Thoracic aorta (tissue), 2 donors: ENCODE data around the gene TMEM238L. TPM values are rescaled to one million over a fixed set of nuclear protein-coding genes. Genes with fewer than 3 reads are reported as not detected.

Experiments
- ATAC-seq: fragments of 150-250 bp; one replicate; pipeline ENCODE4 v1.8.0; 2017; ENCODE audit warnings: low read depth; ENCODE audit not compliant: insufficient number of reproducible peaks, low FRiP score
- DNase-seq: peaks from one replicate; pipeline ENCODE4 v3.0.0-alpha.2; 2020; ENCODE audit warnings: low spot score
- H3K27ac ChIP-seq, 2 donors: fragments of 200-600 bp; sonication (generic); 1 replicate in 1 of 2; 2 replicates in 1 of 2; pipeline ENCODE4 v1.5.1; 2016; ENCODE audit warnings: mild to moderate bottlenecking in 2 of 2, moderate library complexity in 2 of 2
- H3K27me3 ChIP-seq: fragments of 200-600 bp; sonication (generic); replicated peaks from 2 replicates; pipeline ENCODE4 v1.6.0; 2016; ENCODE audit warnings: mild to moderate bottlenecking; ENCODE audit not compliant: insufficient read depth
- H3K36me3 ChIP-seq: fragments of 200-600 bp; sonication (generic); one replicate; pipeline ENCODE4 v1.5.1; 2016
- H3K4me1 ChIP-seq, 2 donors: fragments of 200-600 bp; sonication (generic); 1 replicate in 1 of 2; 2 replicates in 1 of 2; pipeline versions ENCODE4 v1.5.1 to v1.6.0; 2016; ENCODE audit warnings: low read depth in 2 of 2, mild to moderate bottlenecking in 1 of 2; ENCODE audit not compliant: control insufficient read depth in 1 of 2
- H3K4me3 ChIP-seq: fragments of 200-600 bp; sonication (generic); 2 replicates; pipeline ENCODE4 v1.5.1; 2016; ENCODE audit warnings: mild to moderate bottlenecking
- H3K9me3 ChIP-seq: fragments of 200-600 bp; sonication (generic); 2 replicates; pipeline ENCODE4 v1.5.1; 2016
- CTCF ChIP-seq: fragments of 200-600 bp; sonication (generic); IDR thresholded peaks from one replicate; pipeline ENCODE4 v1.5.1; 2019; ENCODE audit warnings: antibody characterized with exemption
- total RNA-seq, 2 donors: library from RNA; depleted of rRNA; stranded (reverse); fragments of >200 nt; gene quantifications; one replicate each; pipeline versions ENCODE4 v1.1.0 to v1.2.3, GENCODE V29; 2016

The TMEM238L gene
- total RNA-seq, 2 donors from 2014 or later, result not detected

GRCh38 chr17:10755592-10756127 lies 48.2 kb downstream of the TMEM238L start:
- no peak overlapping the region for H3K27ac ChIP-seq

GRCh38 chr17:10754861-10755591 lies 48.9 kb downstream of the TMEM238L start:
- ATAC-seq (no peak), DNase-seq (no peak)
- H3K4me3 ChIP-seq, result no peak overlapping the region
- no peaks in the 10 kb centered on the region for H3K4me1 ChIP-seq
- no peaks in the 10 kb centered on the region for H3K27me3 ChIP-seq
- no peak for TF ChIP-seq CTCF
- no peaks in the 10 kb centered on the region for H3K36me3 ChIP-seq
- H3K27ac ChIP-seq, result no peak overlapping the region
- no peaks in the 10 kb centered on the region for H3K9me3 ChIP-seq

More at GRCh38 chr17:10755592-10756127, 48.2 kb downstream of the TMEM238L start:
- ATAC-seq (no peak), DNase-seq (no peak)
- H3K27me3 ChIP-seq, result no peaks in the 10 kb centered on the region
- H3K36me3 ChIP-seq, result no peaks in the 10 kb centered on the region
- no peaks in the 10 kb centered on the region for H3K4me1 ChIP-seq
- no peak for TF ChIP-seq CTCF
- no peak overlapping the region for H3K4me3 ChIP-seq
- H3K9me3 ChIP-seq, result no peaks in the 10 kb centered on the region

GRCh38 chr17:10754109-10754508 lies 49.8 kb downstream of the TMEM238L start:
- H3K9me3 ChIP-seq, result no peaks in the 10 kb centered on the region
- no peak for TF ChIP-seq CTCF
- H3K27ac ChIP-seq, result no peak overlapping the region
- H3K4me1 ChIP-seq, result no peaks in the 10 kb centered on the region
- no peaks in the 10 kb centered on the region for H3K36me3 ChIP-seq
- no peak overlapping the region for H3K4me3 ChIP-seq
- DNase-seq, result no peak
- ATAC-seq, result no peak
- no peaks in the 10 kb centered on the region for H3K27me3 ChIP-seq

GRCh38 chr17:10752696-10753095 lies 51.2 kb downstream of the TMEM238L start:
- no peaks in the 10 kb centered on the region for H3K4me1 ChIP-seq
- no peak for ATAC-seq
- DNase-seq, result no peak
- H3K9me3 ChIP-seq, result no peaks in the 10 kb centered on the region
- TF ChIP-seq CTCF, result no peak
- H3K36me3 ChIP-seq, result no peaks in the 10 kb centered on the region
- no peak overlapping the region for H3K4me3 ChIP-seq
- H3K27ac ChIP-seq, result no peak overlapping the region
- H3K27me3 ChIP-seq, result no peaks in the 10 kb centered on the region

- Histone ChIP-seq H3K36me3 (no peaks in the 10 kb centered on the region), H3K27me3 (no peaks in the 10 kb centered on the region), H3K4me3 (no peak overlapping the region), H3K27ac (no peak overlapping the region), H3K4me1 (no peaks in the 10 kb centered on the region), H3K9me3 (no peaks in the 10 kb centered on the region)
- no peak for ATAC-seq
- DNase-seq, result no peak
- no peak for TF ChIP-seq CTCF
These were observed 52.3 kb downstream of the TMEM238L start for GRCh38 chr17:10751563-10751962.
